ENCODE results near the gene MBOAT1.
"Not testable (repeated sequence)": the region's sequence is repeated elsewhere in the genome, so short reads cannot be mapped to it uniquely, and the experiment has no call there.

Gene MBOAT1

GRCh38 chr6:20212392-20213111 is at the start of gene MBOAT1:
Gene MBOAT1 (minus strand): TSS chr6:20212469. CDS start chr6:20212234, 235 bp downstream.
- DNase-seq (ENCODE audit: low spot score), result peak; percentile 32

- DNase-seq (ENCODE audit: low spot score), result no peak
These were observed 49.4 kb upstream of the MBOAT1 start for GRCh38 chr6:20261685-20262084.

GRCh38 chr6:20260360-20260759 is 48.1 kb upstream of the MBOAT1 start:
- no peak for DNase-seq (ENCODE audit: low spot score)

- DNase-seq (ENCODE audit: low spot score), result no peak
These were observed 47.2 kb upstream of the MBOAT1 start for GRCh38 chr6:20259316-20260049.

- DNase-seq (ENCODE audit: low spot score), result no peak
These were observed 43.2 kb upstream of the MBOAT1 start for GRCh38 chr6:20255428-20255827.

GRCh38 chr6:20254295-20254694 is 42.0 kb upstream of the MBOAT1 start:
- DNase-seq (ENCODE audit: low spot score), result no peak

- DNase-seq (ENCODE audit: low spot score), result no peak
These were observed 40.8 kb upstream of the MBOAT1 start for GRCh38 chr6:20253021-20253420.

- DNase-seq (ENCODE audit: low spot score), result no peak
These were observed 40.0 kb upstream of the MBOAT1 start for GRCh38 chr6:20252311-20252710.

- DNase-seq (ENCODE audit: low spot score), result no peak
These were observed 39.3 kb upstream of the MBOAT1 start for GRCh38 chr6:20251525-20251924.

GRCh38 chr6:20246125-20246524 is 33.9 kb upstream of the MBOAT1 start:
- DNase-seq (ENCODE audit: low spot score), result no peak

- not testable (repeated sequence) for DNase-seq (ENCODE audit: low spot score)
These were observed 32.8 kb upstream of the MBOAT1 start for GRCh38 chr6:20244807-20245681.

GRCh38 chr6:20243288-20243687 is 31.0 kb upstream of the MBOAT1 start:
- DNase-seq (ENCODE audit: low spot score), result no peak

- DNase-seq (ENCODE audit: low spot score), result no peak
These were observed 30.1 kb upstream of the MBOAT1 start for GRCh38 chr6:20242397-20242796.

- DNase-seq (ENCODE audit: low spot score), result no peak
These were observed 28.8 kb upstream of the MBOAT1 start for GRCh38 chr6:20241102-20241501.

GRCh38 chr6:20238688-20239587 is 26.7 kb upstream of the MBOAT1 start:
- no peak for DNase-seq (ENCODE audit: low spot score)

GRCh38 chr6:20237677-20238460 is 25.6 kb upstream of the MBOAT1 start:
- no peak for DNase-seq (ENCODE audit: low spot score)

- no peak for DNase-seq (ENCODE audit: low spot score)
These were observed 24.8 kb upstream of the MBOAT1 start for GRCh38 chr6:20236909-20237600.

- DNase-seq (ENCODE audit: low spot score), result no peak
These were observed 24.1 kb upstream of the MBOAT1 start for GRCh38 chr6:20236344-20236743.

- DNase-seq (ENCODE audit: low spot score), result no peak
These were observed 22.8 kb upstream of the MBOAT1 start for GRCh38 chr6:20235041-20235440.

GRCh38 chr6:20234136-20234535 is 21.9 kb upstream of the MBOAT1 start:
- no peak for DNase-seq (ENCODE audit: low spot score)

Data from germinal center (tissue), 1 donor.